H9 (cell line): Measurements from ENCODE around the gene TBC1D22A. TPM values are rescaled to one million over a fixed set of nuclear protein-coding genes. Genes with fewer than 3 reads are reported as not detected.

Source experiments
- DNase-seq: peaks from one replicate; pipeline ENCODE4 v3.0.0-alpha.2; 2017
- H2AFZ ChIP-seq: one replicate; pipeline ENCODE4 v1.6.1; 2013; ENCODE audit warnings: mild to moderate bottlenecking, low read length, control low read depth, moderate library complexity
- H2AK5ac ChIP-seq: 2 replicates; pipeline ENCODE4 v1.6.1; 2013; ENCODE audit warnings: low read length, control low read depth, mixed read lengths; ENCODE audit not compliant: insufficient read length
- H2BK120ac ChIP-seq: one replicate; pipeline ENCODE4 v1.6.1; 2013; ENCODE audit warnings: low read depth, mild to moderate bottlenecking, low read length, control low read depth, inconsistent platforms; ENCODE audit not compliant: poor library complexity, severe bottlenecking
- H2BK12ac ChIP-seq: 2 replicates; pipeline ENCODE4 v1.6.1; 2013; ENCODE audit warnings: low read length, control low read depth, mixed read lengths, low read depth; ENCODE audit not compliant: insufficient read length
- H2BK15ac ChIP-seq: 2 replicates; pipeline ENCODE4 v1.6.1; 2013; ENCODE audit warnings: low read depth, low read length, control low read depth
- H2BK20ac ChIP-seq: one replicate; pipeline ENCODE4 v1.6.1; 2013; ENCODE audit warnings: low read depth, mild to moderate bottlenecking, low read length, control low read depth, inconsistent platforms; ENCODE audit not compliant: poor library complexity, severe bottlenecking
- H2BK5ac ChIP-seq: 2 replicates; pipeline ENCODE4 v1.6.1; 2013; ENCODE audit warnings: low read length, control low read depth, mixed read lengths; ENCODE audit not compliant: insufficient read length
- H3K14ac ChIP-seq: 2 replicates; pipeline ENCODE4 v1.6.1; 2013; ENCODE audit warnings: low read length, control low read depth; ENCODE audit not compliant: insufficient read depth
- H3K18ac ChIP-seq: 2 replicates; pipeline ENCODE4 v1.6.1; 2013; ENCODE audit warnings: low read depth, mild to moderate bottlenecking, mixed read lengths, low read length, control low read depth; ENCODE audit not compliant: insufficient read length
- H3K23ac ChIP-seq: 2 replicates; pipeline ENCODE4 v1.6.1; 2013; ENCODE audit warnings: low read length, control low read depth, mixed read lengths, low read depth; ENCODE audit not compliant: insufficient read length
- H3K23me2 ChIP-seq: 2 replicates; pipeline ENCODE4 v1.6.1; 2013; ENCODE audit warnings: low read depth, mild to moderate bottlenecking, mixed read lengths, low read length, control low read depth; ENCODE audit not compliant: insufficient read length, poor library complexity, severe bottlenecking
- H3K27ac ChIP-seq: 2 replicates; pipeline ENCODE4 v1.5.1; 2013; ENCODE audit warnings: low read length, control low read depth, mixed read lengths, low read depth; ENCODE audit not compliant: insufficient read length
- H3K27me3 ChIP-seq: 2 replicates; pipeline ENCODE4 v1.6.1; 2013; ENCODE audit warnings: low read length, control low read depth, inconsistent platforms; ENCODE audit not compliant: insufficient read depth
- H3K4ac ChIP-seq: 2 replicates; pipeline ENCODE4 v1.6.1; 2013; ENCODE audit warnings: low read depth, mild to moderate bottlenecking, control low read depth, inconsistent platforms, low read length, moderate library complexity
- H3K4me1 ChIP-seq: 2 replicates; pipeline ENCODE4 v1.6.1; 2013; ENCODE audit warnings: low read length, control low read depth, inconsistent platforms; ENCODE audit not compliant: insufficient read depth
- H3K4me2 ChIP-seq: 2 replicates; pipeline ENCODE4 v1.6.1; 2013; ENCODE audit warnings: low read length, control low read depth, mixed read lengths; ENCODE audit not compliant: insufficient read length, insufficient read depth
- H3K56ac ChIP-seq: 2 replicates; pipeline ENCODE4 v1.6.1; 2013; ENCODE audit warnings: low read depth, mild to moderate bottlenecking, mixed read lengths, low read length, control low read depth; ENCODE audit not compliant: insufficient read length
- H3K79me1 ChIP-seq: 2 replicates; pipeline ENCODE4 v1.6.1; 2013; ENCODE audit warnings: low read depth, mild to moderate bottlenecking, moderate library complexity, low read length, control low read depth, inconsistent platforms; ENCODE audit not compliant: insufficient read depth, poor library complexity, severe bottlenecking
- H3K79me2 ChIP-seq: 2 replicates; pipeline ENCODE4 v1.6.1; 2013; ENCODE audit warnings: low read length, control low read depth, inconsistent platforms; ENCODE audit not compliant: insufficient read depth
- H3K9ac ChIP-seq: 2 replicates; pipeline ENCODE4 v1.6.1; 2013; ENCODE audit warnings: low read length, control low read depth, mixed read lengths; ENCODE audit not compliant: insufficient read length; ENCODE audit errors: extremely low read depth
- H3K9me3 ChIP-seq: one replicate; pipeline ENCODE4 v1.6.1; 2013; ENCODE audit warnings: low read depth, low read length, inconsistent platforms; ENCODE audit not compliant: control insufficient read depth
- H3T11ph ChIP-seq: one replicate; pipeline ENCODE4 v1.6.1; 2013; ENCODE audit warnings: mild to moderate bottlenecking, low read length, control low read depth, inconsistent platforms
- H4K20me1 ChIP-seq: one replicate; pipeline ENCODE4 v1.6.1; 2013; ENCODE audit not compliant: control insufficient read depth, insufficient read length, insufficient read depth
- H4K5ac ChIP-seq: 2 replicates; pipeline ENCODE4 v1.6.1; 2013; ENCODE audit warnings: low read depth, mild to moderate bottlenecking, mixed read lengths, low read length, control low read depth; ENCODE audit not compliant: insufficient read length
- H4K8ac ChIP-seq: replicated peaks from 2 replicates; pipeline ENCODE4 v1.6.1; 2013; ENCODE audit warnings: low read length, control low read depth, mixed read lengths, low read depth; ENCODE audit not compliant: insufficient read length
- H4K91ac ChIP-seq: 2 replicates; pipeline ENCODE4 v1.6.1; 2013; ENCODE audit warnings: low read depth, mild to moderate bottlenecking, moderate library complexity, mixed read lengths, low read length, control low read depth; ENCODE audit not compliant: insufficient read length
- H3K27ac Mint-ChIP-seq, 3 experiments: 2 replicates in 2 of 3; 3 replicates in 1 of 3; pipeline ENCODE4 v1.8.0; 2020 to 2021; ENCODE audit warnings: mixed read lengths in 3 of 3, mild to moderate bottlenecking in 1 of 3, moderate library complexity in 1 of 3
- H3K27me3 Mint-ChIP-seq: 2 replicates; pipeline ENCODE4 v1.8.0; 2021; ENCODE audit warnings: low read depth, mild to moderate bottlenecking, moderate library complexity, mixed read lengths
- H3K36me3 Mint-ChIP-seq, 3 experiments: 2 replicates in 2 of 3; 3 replicates in 1 of 3; pipeline ENCODE4 v1.8.0; 2020 to 2021; ENCODE audit warnings: low read depth in 3 of 3, mixed read lengths in 3 of 3; ENCODE audit not compliant: insufficient read depth in 1 of 3
- H3K4me1 Mint-ChIP-seq, 2 experiments: 2 replicates each; pipeline ENCODE4 v1.8.0; 2020; ENCODE audit warnings: mixed read lengths in 2 of 2
- H3K4me3 Mint-ChIP-seq, 2 experiments: 2 replicates in 1 of 2; 3 replicates in 1 of 2; pipeline ENCODE4 v1.8.0; 2020 to 2021; ENCODE audit warnings: mild to moderate bottlenecking in 2 of 2, mixed read lengths in 2 of 2, moderate library complexity in 1 of 2
- H3K9me3 Mint-ChIP-seq, 2 experiments: 2 replicates in 1 of 2; 3 replicates in 1 of 2; pipeline ENCODE4 v1.8.0; 2020; ENCODE audit warnings: mild to moderate bottlenecking in 2 of 2, mixed read lengths in 2 of 2, moderate library complexity in 1 of 2
- CTCF ChIP-seq: fragments of 200-600 bp; sonication (generic); conservative IDR thresholded peaks from 3 replicates; pipeline ENCODE4 v1.8.0; 2021; ENCODE audit warnings: antibody characterized with exemption, mild to moderate bottlenecking
- WGBS: extraction: QIAGEN DNeasy Blood & Tissue Kit; methylation state at CpG from one replicate; pipeline ENCODE4 v1.1.7; 2013; ENCODE audit warnings: missing lambda C conversion rate, low lambda C conversion rate, mixed read lengths; ENCODE audit not compliant: insufficient read length; ENCODE audit errors: extremely low coverage; 5-methylcytosine and 5-hydroxymethylcytosine counted together
- total RNA-seq: library from RNA; stranded (reverse); gene quantifications from 2 replicates; pipeline ENCODE4 v1.2.1, GENCODE V29; 2021

TBC1D22A gene
- total RNA-seq, 1 experiment from 2014 or later, result 20.8 TPM

GRCh38 chr22:47089796-47090460 is 327.5 kb downstream of the TBC1D22A start:
- Histone ChIP-seq H3T11ph (no peak overlapping the region), H3K79me2 (no peaks in the 10 kb centered on the region), H3K23ac (no peak overlapping the region), H4K5ac (no peak overlapping the region), H3K18ac (no peak overlapping the region), H3K4me2 (peak overlapping the region; percentile 70), H2BK20ac (no peak overlapping the region), H3K27ac (no peak overlapping the region), H3K27me3 (no peaks in the 10 kb centered on the region), H3K9me3 (peaks cover 6% of the 10 kb centered on the region), H3K56ac (no peak overlapping the region), H4K8ac (no peak overlapping the region), H2AFZ (no peak overlapping the region), H3K79me1 (no peaks in the 10 kb centered on the region), H3K4ac (no peak overlapping the region), H2AK5ac (no peak overlapping the region), H2BK15ac (no peak overlapping the region), H4K20me1 (no peaks in the 10 kb centered on the region), H3K4me1 (no peaks in the 10 kb centered on the region; the same call in 1 of the 2 replicates), H2BK5ac (no peak overlapping the region), H3K14ac (no peak overlapping the region), H3K9ac (no peak overlapping the region), H2BK120ac (no peak overlapping the region), H3K23me2 (peaks cover 4% of the 10 kb centered on the region), H2BK12ac (no peak overlapping the region), H4K91ac (no peak overlapping the region)
- WGBS, result no CpG with 5 or more reads among the region's 21 CpGs
- Mint-ChIP-seq H3K4me3 (peak overlapping the region; percentile 60 to 83), H3K9me3 (peaks cover 9 to 21% of the 10 kb centered on the region in 2 experiments; a peak in 4 of 5 replicates), H3K27me3 (peaks cover 7% of the 10 kb centered on the region), H3K4me1 (peaks cover 35 to 36% of the 10 kb centered on the region in 2 experiments), H3K36me3 (peaks cover 2 to 10% (median 8%) of the 10 kb centered on the region in 3 experiments), H3K27ac (peak overlapping the region in 1 of 3 experiments; percentile 59; a peak in 1 of 7 replicates)
- TF ChIP-seq CTCF, result no peak
- no peak for DNase-seq
